Ishikawa (cell line): ENCODE results near the gene RILP.

Source experiments
- CEBPB ChIP-seq: IDR thresholded peaks from 2 replicates; pipeline ENCODE4 v1.6.1; 2012
- CREB1 ChIP-seq: IDR thresholded peaks from 2 replicates; pipeline ENCODE4 v1.6.1; 2012; ENCODE audit warnings: low read depth
- EGR1 ChIP-seq: IDR thresholded peaks from 2 replicates; pipeline ENCODE4 v1.6.1; 2012
- EP300 ChIP-seq: IDR thresholded peaks from 2 replicates; pipeline ENCODE4 v1.6.1; 2012; ENCODE audit warnings: borderline replicate concordance
- NFIC ChIP-seq: IDR thresholded peaks from 2 replicates; pipeline ENCODE4 v1.6.1; 2012
- RAD21 ChIP-seq: IDR thresholded peaks from 2 replicates; pipeline ENCODE4 v1.6.1; 2012; ENCODE audit warnings: low read depth
- TAF1 ChIP-seq: IDR thresholded peaks from 2 replicates; pipeline ENCODE4 v1.6.1; 2012; ENCODE audit warnings: low read depth, mild to moderate bottlenecking
- TEAD4 ChIP-seq: IDR thresholded peaks from 2 replicates; pipeline ENCODE4 v1.6.1; 2012
- YY1 ChIP-seq: IDR thresholded peaks from 2 replicates; pipeline ENCODE4 v1.6.1; 2012; ENCODE audit warnings: low read depth
- TF ChIP-seq, protein P1 (sequence below): IDR thresholded peaks from 2 replicates; pipeline ENCODE4 v1.6.1; 2012; ENCODE audit warnings: low read depth, mild to moderate bottlenecking
- TF ChIP-seq, protein P2 (sequence below): IDR thresholded peaks from 2 replicates; pipeline ENCODE4 v1.6.1; 2012

DNA sequence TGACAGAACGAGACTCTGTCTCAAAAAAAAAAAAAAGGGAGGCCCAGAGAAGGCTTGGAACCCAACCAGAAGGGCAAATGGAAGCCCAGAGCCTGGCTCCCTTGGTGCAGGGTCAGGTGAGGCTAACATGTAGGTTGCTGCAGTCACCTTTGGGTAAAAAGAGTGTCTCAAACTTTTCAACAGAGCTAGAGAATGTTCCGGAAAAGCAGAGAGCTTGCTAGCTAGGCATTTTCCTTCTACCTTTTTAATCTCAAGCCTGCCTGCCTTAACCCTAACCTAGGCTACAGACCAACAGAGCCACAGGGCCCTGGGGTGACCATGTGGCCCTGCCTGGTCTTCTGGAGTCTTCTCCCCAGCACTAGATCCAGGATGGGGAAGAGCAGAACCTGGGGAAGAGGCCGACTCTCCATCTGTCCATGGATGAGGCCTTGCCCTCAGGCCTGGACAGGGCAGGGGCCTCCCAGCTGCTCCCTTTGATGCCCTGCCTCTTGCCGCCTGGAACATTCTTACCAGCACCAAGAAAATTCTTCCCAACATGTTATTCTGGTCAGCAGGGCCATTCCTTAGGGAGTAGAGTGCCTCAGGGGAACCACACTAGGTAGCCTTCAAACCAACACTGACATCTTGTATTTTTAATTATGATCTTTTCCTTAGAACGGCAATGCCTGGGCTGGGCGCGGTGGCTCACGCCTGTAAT, 51.1 kb downstream of the RILP start:
- TF ChIP-seq CEBPB (no peak), RAD21 (no peak), EP300 (no peak), YY1 (no peak), CREB1 (no peak), TEAD4 (no peak), TAF1 (no peak), EGR1 (no peak), NFIC (no peak)
- TF ChIP-seq, protein P1, sequence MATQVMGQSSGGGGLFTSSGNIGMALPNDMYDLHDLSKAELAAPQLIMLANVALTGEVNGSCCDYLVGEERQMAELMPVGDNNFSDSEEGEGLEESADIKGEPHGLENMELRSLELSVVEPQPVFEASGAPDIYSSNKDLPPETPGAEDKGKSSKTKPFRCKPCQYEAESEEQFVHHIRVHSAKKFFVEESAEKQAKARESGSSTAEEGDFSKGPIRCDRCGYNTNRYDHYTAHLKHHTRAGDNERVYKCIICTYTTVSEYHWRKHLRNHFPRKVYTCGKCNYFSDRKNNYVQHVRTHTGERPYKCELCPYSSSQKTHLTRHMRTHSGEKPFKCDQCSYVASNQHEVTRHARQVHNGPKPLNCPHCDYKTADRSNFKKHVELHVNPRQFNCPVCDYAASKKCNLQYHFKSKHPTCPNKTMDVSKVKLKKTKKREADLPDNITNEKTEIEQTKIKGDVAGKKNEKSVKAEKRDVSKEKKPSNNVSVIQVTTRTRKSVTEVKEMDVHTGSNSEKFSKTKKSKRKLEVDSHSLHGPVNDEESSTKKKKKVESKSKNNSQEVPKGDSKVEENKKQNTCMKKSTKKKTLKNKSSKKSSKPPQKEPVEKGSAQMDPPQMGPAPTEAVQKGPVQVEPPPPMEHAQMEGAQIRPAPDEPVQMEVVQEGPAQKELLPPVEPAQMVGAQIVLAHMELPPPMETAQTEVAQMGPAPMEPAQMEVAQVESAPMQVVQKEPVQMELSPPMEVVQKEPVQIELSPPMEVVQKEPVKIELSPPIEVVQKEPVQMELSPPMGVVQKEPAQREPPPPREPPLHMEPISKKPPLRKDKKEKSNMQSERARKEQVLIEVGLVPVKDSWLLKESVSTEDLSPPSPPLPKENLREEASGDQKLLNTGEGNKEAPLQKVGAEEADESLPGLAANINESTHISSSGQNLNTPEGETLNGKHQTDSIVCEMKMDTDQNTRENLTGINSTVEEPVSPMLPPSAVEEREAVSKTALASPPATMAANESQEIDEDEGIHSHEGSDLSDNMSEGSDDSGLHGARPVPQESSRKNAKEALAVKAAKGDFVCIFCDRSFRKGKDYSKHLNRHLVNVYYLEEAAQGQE, result no peak
- TF ChIP-seq, protein P2, sequence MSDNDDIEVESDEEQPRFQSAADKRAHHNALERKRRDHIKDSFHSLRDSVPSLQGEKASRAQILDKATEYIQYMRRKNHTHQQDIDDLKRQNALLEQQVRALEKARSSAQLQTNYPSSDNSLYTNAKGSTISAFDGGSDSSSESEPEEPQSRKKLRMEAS, result no peak
